CD4-positive, alpha-beta T cell (primary cell): Measurements from ENCODE around the gene CCDC85A. TPM values are rescaled to one million over a fixed set of nuclear protein-coding genes. Genes with fewer than 3 reads are reported as not detected.

ENCODE experiments used
- ATAC-seq: fragments of 200-7000 bp; cut with Tn5 transposase; one replicate; pipeline ENCODE4 v1.10.0; 2022; ENCODE audit warnings: mild to moderate bottlenecking; ENCODE audit not compliant: poor library complexity
- CTCF ChIA-PET: fragments of 350-600 bp; sonication (Branson Sonifier 250); formaldehyde crosslinking; loops from one replicate; lab custom pipeline; 2021; ENCODE audit warnings: antibody characterized with exemption, inconsistent platforms; lab: Charles Lee
- POLR2A ChIA-PET: fragments of 350-600 bp; sonication (Branson Sonifier 250); formaldehyde crosslinking; loops from one replicate; lab custom pipeline; 2021; ENCODE audit warnings: antibody characterized with exemption, inconsistent platforms; lab: Charles Lee
- DNase-seq, 14 experiments: peaks; one replicate each; pipeline ENCODE4 v3.0.0-alpha.2; 2013 to 2020; ENCODE audit warnings: mixed read lengths in 2 of 14
- H3K27ac ChIP-seq, 2 donors: one replicate each; pipeline versions ENCODE4 v1.5.1 to v1.7.0; 2013; ENCODE audit warnings: low read length in 2 of 2, low read depth in 1 of 2, mild to moderate bottlenecking in 1 of 2
- H3K27me3 ChIP-seq, 2 experiments: 1 replicate in 1 of 2; 2 replicates in 1 of 2; pipeline versions ENCODE4 v1.6.1 to v1.7.0; 2013; ENCODE audit warnings: low read length in 2 of 2, control low read depth in 1 of 2, mild to moderate bottlenecking in 1 of 2, moderate library complexity in 1 of 2; ENCODE audit not compliant: insufficient read depth in 2 of 2, control insufficient read depth in 1 of 2
- H3K36me3 ChIP-seq: one replicate; pipeline ENCODE4 v1.6.1; 2013; ENCODE audit warnings: low read length, control low read depth; ENCODE audit not compliant: insufficient read depth
- H3K4me1 ChIP-seq: one replicate; pipeline ENCODE4 v1.6.1; 2013; ENCODE audit warnings: low read length, control low read depth; ENCODE audit not compliant: insufficient read depth
- H3K4me3 ChIP-seq: one replicate; pipeline ENCODE4 v1.5.1; 2013; ENCODE audit warnings: mild to moderate bottlenecking, low read length, moderate library complexity
- H3K9me3 ChIP-seq, 2 experiments: 1 replicate in 1 of 2; 2 replicates in 1 of 2; pipeline versions ENCODE4 v1.6.1 to v1.7.0; 2013; ENCODE audit warnings: low read length in 2 of 2, mild to moderate bottlenecking in 2 of 2, control low read depth in 1 of 2, moderate library complexity in 1 of 2; ENCODE audit not compliant: control insufficient read depth in 1 of 2, insufficient read depth in 1 of 2
- H3K27ac Mint-ChIP-seq: one replicate; pipeline ENCODE4 v1.8.0; 2020; ENCODE audit warnings: mixed read lengths
- H3K27me3 Mint-ChIP-seq: one replicate; pipeline ENCODE4 v1.8.0; 2021; ENCODE audit warnings: mixed read lengths
- H3K36me3 Mint-ChIP-seq: one replicate; pipeline ENCODE4 v1.8.0; 2021; ENCODE audit warnings: low read depth, mixed read lengths
- H3K4me1 Mint-ChIP-seq: one replicate; pipeline ENCODE4 v1.8.0; 2021; ENCODE audit warnings: low read depth, mixed read lengths
- H3K4me3 Mint-ChIP-seq: one replicate; pipeline ENCODE4 v1.8.0; 2020; ENCODE audit warnings: mild to moderate bottlenecking, mixed read lengths
- H3K9me3 Mint-ChIP-seq: one replicate; pipeline ENCODE4 v1.8.0; 2020; ENCODE audit warnings: mixed read lengths
- CTCF ChIP-seq: fragments of 200-600 bp; IDR thresholded peaks from one replicate; pipeline ENCODE4 v1.8.0; 2022; ENCODE audit warnings: antibody characterized with exemption, mild to moderate bottlenecking
- intact Hi-C, 2 experiments: fragments of 100-400 bp; cut with DNase I in 1 of 2; cut with micrococcal nuclease in 1 of 2; formaldehyde crosslinking; loops; one replicate each; pipeline versions ENCODE4 v1.15.1 to v1.9.0; 2023 to 2025; cut with DNase I, micrococcal nuclease
- total RNA-seq, 174 experiments: library from RNA in 2 of 174; stranded (reverse) in 2 of 174; gene quantifications; one replicate each; pipeline ENCODE4 v1.2.3 and lab custom pipeline; 2021 to 2026

The CCDC85A gene
- total RNA-seq, 2 experiments from 2014 or later: not detected

DNA sequence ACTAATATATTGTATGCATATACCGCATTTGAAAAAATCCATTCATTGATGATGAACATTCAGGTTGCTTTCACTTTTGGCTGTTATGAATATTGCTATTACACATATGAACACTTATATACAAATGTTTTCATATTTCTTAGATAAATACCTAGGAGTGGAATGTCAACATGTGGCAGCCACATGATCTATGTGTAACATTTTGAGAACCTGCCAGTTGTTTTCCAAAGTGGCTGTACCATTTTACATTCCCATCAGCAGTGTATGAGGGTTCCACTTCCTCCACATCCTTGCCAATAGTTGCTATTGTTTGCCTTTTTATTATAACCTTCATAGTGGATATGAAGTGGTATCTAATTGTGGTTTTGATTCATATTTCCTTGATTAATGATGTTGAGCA lies 40.5 kb downstream of the CCDC85A start:
- Mint-ChIP-seq H3K4me1 (no peaks in the 10 kb centered on the region), H3K9me3 (no peaks in the 10 kb centered on the region), H3K27ac (no peak overlapping the region), H3K4me3 (no peak overlapping the region), H3K36me3 (no peaks in the 10 kb centered on the region), H3K27me3 (no peaks in the 10 kb centered on the region)
- Histone ChIP-seq H3K4me3 (no peak overlapping the region), H3K4me1 (no peaks in the 10 kb centered on the region), H3K27me3 (no peaks in the 10 kb centered on the region), H3K36me3 (no peaks in the 10 kb centered on the region), H3K9me3 (no peaks in the 10 kb centered on the region), H3K27ac (no peak overlapping the region)
- DNase-seq (no peak), ATAC-seq (no peak)
- intact Hi-C loops: no loop called here
- TF ChIP-seq CTCF: no peak
- POLR2A ChIA-PET: no interaction called here
- CTCF ChIA-PET: no interaction called here

DNA sequence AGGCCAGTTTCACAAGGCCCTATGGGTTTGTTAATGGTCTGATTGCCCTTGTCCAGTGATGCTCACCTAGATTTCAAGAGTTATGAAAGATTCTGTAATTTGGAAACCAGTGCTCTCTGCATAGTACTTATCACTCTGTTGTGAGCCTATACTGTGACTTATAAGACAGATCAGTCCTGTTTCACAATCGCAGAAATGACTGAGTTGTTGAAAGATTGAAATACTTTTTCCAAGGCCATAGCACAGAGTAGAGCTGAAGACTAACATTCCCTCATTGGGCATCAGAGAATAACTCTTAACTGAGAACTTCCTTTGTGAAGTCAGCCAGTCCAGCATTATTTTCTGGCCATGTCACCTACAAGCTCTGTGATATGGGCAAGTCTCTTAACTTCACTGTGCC lies 44.0 kb downstream of the CCDC85A start:
- POLR2A ChIA-PET: no interaction called here
- no peaks in the 10 kb centered on the region for H3K9me3 Mint-ChIP-seq
- no peaks in the 10 kb centered on the region for H3K4me1 ChIP-seq
- H3K9me3 ChIP-seq: no peaks in the 10 kb centered on the region
- H3K4me1 Mint-ChIP-seq: no peaks in the 10 kb centered on the region
- H3K27ac Mint-ChIP-seq: no peak overlapping the region
- H3K27me3 ChIP-seq: no peaks in the 10 kb centered on the region
- DNase-seq (no peak), ATAC-seq (no peak)
- H3K27me3 Mint-ChIP-seq: no peaks in the 10 kb centered on the region
- CTCF ChIA-PET: no interaction called here
- H3K36me3 Mint-ChIP-seq: no peaks in the 10 kb centered on the region
- intact Hi-C loops: no loop called here
- H3K36me3 ChIP-seq: no peaks in the 10 kb centered on the region
- no peak overlapping the region for H3K4me3 Mint-ChIP-seq
- H3K4me3 ChIP-seq: no peak overlapping the region
- no peak overlapping the region for H3K27ac ChIP-seq
- TF ChIP-seq CTCF: no peak

DNA sequence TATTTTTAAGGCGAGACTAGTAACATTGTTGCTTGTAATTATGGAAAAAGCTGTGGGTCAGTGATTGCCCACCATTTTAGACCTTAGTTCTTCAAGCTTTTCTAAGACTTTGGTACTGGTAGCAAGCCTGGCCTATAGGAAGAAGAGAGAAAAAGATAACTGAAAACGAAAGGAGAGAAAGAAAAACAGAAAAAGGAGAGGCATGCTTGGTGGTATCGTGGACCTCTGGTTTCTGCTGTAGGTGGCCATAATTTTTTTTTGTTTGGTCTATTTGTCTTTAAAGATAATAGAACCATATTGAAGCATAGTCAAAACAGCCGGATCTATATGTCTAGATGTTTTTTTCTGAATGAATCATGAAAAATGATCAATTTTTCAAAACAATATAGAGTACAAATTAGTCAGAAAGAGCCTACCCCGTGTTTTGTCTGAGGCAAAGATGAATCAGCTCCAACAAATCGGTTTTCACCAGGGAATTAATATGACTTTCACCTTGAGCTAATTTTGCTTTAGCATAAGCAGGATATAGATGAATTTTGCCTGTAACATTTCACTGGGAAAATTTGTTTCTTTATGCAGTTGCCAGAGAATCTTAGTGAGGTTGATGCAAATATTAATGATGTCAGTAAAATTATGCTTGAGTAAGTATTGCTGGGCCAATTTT lies 45.7 kb downstream of the CCDC85A start:
- TF ChIP-seq CTCF: no peak
- DNase-seq: no peak
- ATAC-seq: no peak
- H3K4me3 Mint-ChIP-seq: no peak overlapping the region
- POLR2A ChIA-PET: no interaction called here
- H3K27ac ChIP-seq: no peak overlapping the region
- no peaks in the 10 kb centered on the region for H3K27me3 Mint-ChIP-seq
- no peak overlapping the region for H3K27ac Mint-ChIP-seq
- no peaks in the 10 kb centered on the region for H3K4me1 Mint-ChIP-seq
- no peaks in the 10 kb centered on the region for H3K9me3 ChIP-seq
- no peak overlapping the region for H3K4me3 ChIP-seq
- no peaks in the 10 kb centered on the region for H3K27me3 ChIP-seq
- H3K9me3 Mint-ChIP-seq: no peaks in the 10 kb centered on the region
- CTCF ChIA-PET: no interaction called here
- intact Hi-C loops: no loop called here
- no peaks in the 10 kb centered on the region for H3K36me3 ChIP-seq
- no peaks in the 10 kb centered on the region for H3K36me3 Mint-ChIP-seq
- H3K4me1 ChIP-seq: no peaks in the 10 kb centered on the region
